CD14-positive monocyte (primary cell): ENCODE results near the gene FAM162A. TPM values are rescaled to one million over a fixed set of nuclear protein-coding genes. Genes with fewer than 3 reads are reported as not detected.

ENCODE experiments used
- DNase-seq, 3 donors: peaks; one replicate each; pipeline ENCODE4 v3.0.0-alpha.2; 2011 to 2022
- H2AFZ ChIP-seq: 2 replicates; pipeline ENCODE4 v1.6.0; 2012; ENCODE audit warnings: mild to moderate bottlenecking, low read depth, low read length, inconsistent platforms; ENCODE audit not compliant: insufficient read depth, poor library complexity, severe bottlenecking
- H3K27ac ChIP-seq, 2 donors: 1 replicate in 1 of 2; 2 replicates in 1 of 2; pipeline ENCODE4 v1.5.1; 2012 to 2013; ENCODE audit warnings: low read length in 2 of 2, control low read depth in 1 of 2, inconsistent platforms in 1 of 2, low read depth in 1 of 2, mild to moderate bottlenecking in 1 of 2
- H3K27me3 ChIP-seq, 2 donors: one replicate each; pipeline versions ENCODE4 v1.6.0 to v1.6.1; 2011 to 2013; ENCODE audit warnings: low read length in 2 of 2; ENCODE audit not compliant: control insufficient read depth in 2 of 2, insufficient read depth in 2 of 2
- H3K36me3 ChIP-seq, 2 donors: replicated peaks in 1 of 2; 1 replicate in 1 of 2; 2 replicates in 1 of 2; pipeline versions ENCODE4 v1.5.1 to v1.6.1; 2012 to 2013; ENCODE audit warnings: low read length in 2 of 2, control low read depth in 1 of 2, inconsistent platforms in 1 of 2, mild to moderate bottlenecking in 1 of 2; ENCODE audit not compliant: insufficient read depth in 2 of 2, control insufficient read depth in 1 of 2
- H3K4me1 ChIP-seq, 2 donors: 1 replicate in 1 of 2; 2 replicates in 1 of 2; pipeline versions ENCODE4 v1.5.1 to v1.6.1; 2012 to 2013; ENCODE audit warnings: low read length in 2 of 2, control low read depth in 1 of 2, inconsistent platforms in 1 of 2, mild to moderate bottlenecking in 1 of 2, moderate library complexity in 1 of 2; ENCODE audit not compliant: insufficient read depth in 2 of 2, control insufficient read depth in 1 of 2
- H3K4me2 ChIP-seq: replicated peaks from 2 replicates; pipeline ENCODE3; 2012; ENCODE audit warnings: low read length, moderate library complexity, mild to moderate bottlenecking; ENCODE audit not compliant: poor library complexity, severe bottlenecking; ENCODE audit errors: extremely low read depth
- H3K4me3 ChIP-seq, 3 experiments: fragments of 200-600 bp in 1 of 3; sonication (generic) in 1 of 3; replicated peaks in 1 of 3; 1 replicate in 2 of 3; 2 replicates in 1 of 3; pipeline ENCODE4 v1.5.1; 2011 to 2013; ENCODE audit warnings: low read length in 3 of 3, mild to moderate bottlenecking in 3 of 3, control low read depth in 2 of 3, low read depth in 2 of 3, inconsistent platforms in 1 of 3, moderate library complexity in 1 of 3
- H3K79me2 ChIP-seq: 2 replicates; pipeline ENCODE4 v1.6.0; 2012; ENCODE audit warnings: mild to moderate bottlenecking, control low read depth, inconsistent platforms, low read length, moderate library complexity; ENCODE audit not compliant: insufficient read depth
- H3K9ac ChIP-seq: 2 replicates; pipeline ENCODE4 v1.6.0; 2017; ENCODE audit warnings: low read length, mild to moderate bottlenecking; ENCODE audit not compliant: insufficient read depth, poor library complexity, severe bottlenecking
- H3K9me3 ChIP-seq, 2 donors: replicated peaks in 1 of 2; 1 replicate in 1 of 2; 2 replicates in 1 of 2; pipeline versions ENCODE4 v1.5.1 to v1.6.1; 2012 to 2013; ENCODE audit warnings: low read length in 2 of 2, control low read depth in 1 of 2; ENCODE audit not compliant: control insufficient read depth in 1 of 2, insufficient read depth in 1 of 2
- H4K20me1 ChIP-seq: 2 replicates; pipeline ENCODE4 v1.6.0; 2012; ENCODE audit warnings: mild to moderate bottlenecking, low read length, control low read depth, moderate library complexity; ENCODE audit not compliant: insufficient read depth
- H3K27ac Mint-ChIP-seq, 7 donors: one replicate each; pipeline ENCODE4 v1.8.0; 2020; ENCODE audit warnings: mild to moderate bottlenecking in 7 of 7, mixed read lengths in 7 of 7, moderate library complexity in 6 of 7, inconsistent platforms in 2 of 7
- H3K27me3 Mint-ChIP-seq, 3 donors: one replicate each; pipeline ENCODE4 v1.8.0; 2021 to 2022; ENCODE audit warnings: low read depth in 3 of 3, mild to moderate bottlenecking in 3 of 3, mixed read lengths in 3 of 3, moderate library complexity in 3 of 3, inconsistent platforms in 1 of 3
- H3K36me3 Mint-ChIP-seq, 2 donors: one replicate each; pipeline ENCODE4 v1.8.0; 2020; ENCODE audit warnings: mixed read lengths in 2 of 2, inconsistent platforms in 1 of 2, mild to moderate bottlenecking in 1 of 2
- H3K4me1 Mint-ChIP-seq: one replicate; pipeline ENCODE4 v1.8.0; 2020; ENCODE audit warnings: mild to moderate bottlenecking, mixed read lengths
- H3K4me3 Mint-ChIP-seq, 2 donors: one replicate each; pipeline ENCODE4 v1.8.0; 2020; ENCODE audit warnings: mild to moderate bottlenecking in 2 of 2, mixed read lengths in 2 of 2, moderate library complexity in 1 of 2
- H3K9me3 Mint-ChIP-seq, 7 donors: one replicate each; pipeline ENCODE4 v1.8.0; 2020 to 2022; ENCODE audit warnings: mixed read lengths in 7 of 7, mild to moderate bottlenecking in 6 of 7, moderate library complexity in 6 of 7, inconsistent platforms in 2 of 7
- WGBS: methylation state at CpG from one replicate; pipeline ENCODE4 v1.1.5; 2013; ENCODE audit warnings: missing lambda C conversion rate; ENCODE audit not compliant: insufficient coverage; 5-methylcytosine and 5-hydroxymethylcytosine counted together
- intact Hi-C, 2 donors: fragments of 100-400 bp; cut with micrococcal nuclease; formaldehyde crosslinking; loops; one replicate each; pipeline versions ENCODE4 v1.15.0 to v1.15.1; 2023
- polyA plus RNA-seq, 3 donors: library from polyadenylated mRNA; depleted of rRNA in 1 of 3; unstranded in 2 of 3; stranded (reverse) in 1 of 3; fragments of 300-500 nt in 2 of 3; fragments of >200 nt in 1 of 3; fragmentation: Illumina TruSeq in 2 of 3; gene quantifications; 1 replicate in 2 of 3; 2 replicates in 1 of 3; pipeline ENCODE4 v1.2.3, GENCODE V29; 2012 to 2021
- TF ChIP-seq, protein P1 (sequence below): fragments of 200-600 bp; IDR thresholded peaks from one replicate; pipeline ENCODE4 v1.8.0; 2022; ENCODE audit warnings: antibody characterized with exemption, mild to moderate bottlenecking

The FAM162A gene
- polyA plus RNA-seq, 3 donors, result 6.8 to 28.5 (median 24.2) TPM

DNA sequence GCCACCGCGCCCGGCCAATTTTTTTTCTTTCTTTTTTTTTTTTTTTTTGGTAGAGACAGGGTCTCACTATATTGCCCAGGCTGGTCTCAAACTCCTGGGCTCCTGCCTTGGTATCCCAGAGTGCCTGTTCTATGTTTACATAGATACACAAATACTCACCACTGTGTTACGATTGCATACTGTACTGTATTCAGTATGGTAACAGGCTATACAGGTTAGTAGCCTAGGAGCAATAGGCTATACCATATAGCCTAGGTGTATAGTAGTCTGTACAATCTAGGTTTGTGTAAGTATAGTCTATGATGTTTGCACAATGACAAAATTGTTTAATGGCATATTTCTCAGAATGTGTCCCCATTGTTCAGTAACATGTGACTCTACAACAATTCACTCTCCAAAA lies 32.4 kb upstream of the FAM162A start:
- Histone ChIP-seq H3K27me3 (no peaks in the 10 kb centered on the region), H3K4me3 (no peak overlapping the region), H3K79me2 (peaks cover 12% of the 10 kb centered on the region), H3K9me3 (no peaks in the 10 kb centered on the region), H3K4me2 (no peak overlapping the region), H4K20me1 (peaks cover 19% of the 10 kb centered on the region), H3K9ac (no peak overlapping the region), H3K36me3 (peaks cover 3 to 16% of the 10 kb centered on the region in 2 donors), H3K4me1 (peaks cover 16 to 20% of the 10 kb centered on the region in 2 donors), H2AFZ (no peak overlapping the region), H3K27ac (no peak overlapping the region)
- TF ChIP-seq, protein P1, sequence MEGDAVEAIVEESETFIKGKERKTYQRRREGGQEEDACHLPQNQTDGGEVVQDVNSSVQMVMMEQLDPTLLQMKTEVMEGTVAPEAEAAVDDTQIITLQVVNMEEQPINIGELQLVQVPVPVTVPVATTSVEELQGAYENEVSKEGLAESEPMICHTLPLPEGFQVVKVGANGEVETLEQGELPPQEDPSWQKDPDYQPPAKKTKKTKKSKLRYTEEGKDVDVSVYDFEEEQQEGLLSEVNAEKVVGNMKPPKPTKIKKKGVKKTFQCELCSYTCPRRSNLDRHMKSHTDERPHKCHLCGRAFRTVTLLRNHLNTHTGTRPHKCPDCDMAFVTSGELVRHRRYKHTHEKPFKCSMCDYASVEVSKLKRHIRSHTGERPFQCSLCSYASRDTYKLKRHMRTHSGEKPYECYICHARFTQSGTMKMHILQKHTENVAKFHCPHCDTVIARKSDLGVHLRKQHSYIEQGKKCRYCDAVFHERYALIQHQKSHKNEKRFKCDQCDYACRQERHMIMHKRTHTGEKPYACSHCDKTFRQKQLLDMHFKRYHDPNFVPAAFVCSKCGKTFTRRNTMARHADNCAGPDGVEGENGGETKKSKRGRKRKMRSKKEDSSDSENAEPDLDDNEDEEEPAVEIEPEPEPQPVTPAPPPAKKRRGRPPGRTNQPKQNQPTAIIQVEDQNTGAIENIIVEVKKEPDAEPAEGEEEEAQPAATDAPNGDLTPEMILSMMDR, result no peak
- Mint-ChIP-seq H3K27me3 (no peaks in the 10 kb centered on the region), H3K9me3 (peaks cover 0 to 6% (median 3%) of the 10 kb centered on the region in 7 donors), H3K27ac (no peak overlapping the region), H3K4me1 (peaks cover 28% of the 10 kb centered on the region), H3K36me3 (peaks cover 12 to 21% of the 10 kb centered on the region in 2 donors), H3K4me3 (no peak overlapping the region)
- WGBS, result no CpG with 5 or more reads among the region's 4 CpGs
- intact Hi-C loops, result no loop called here
- no peak for DNase-seq

DNA sequence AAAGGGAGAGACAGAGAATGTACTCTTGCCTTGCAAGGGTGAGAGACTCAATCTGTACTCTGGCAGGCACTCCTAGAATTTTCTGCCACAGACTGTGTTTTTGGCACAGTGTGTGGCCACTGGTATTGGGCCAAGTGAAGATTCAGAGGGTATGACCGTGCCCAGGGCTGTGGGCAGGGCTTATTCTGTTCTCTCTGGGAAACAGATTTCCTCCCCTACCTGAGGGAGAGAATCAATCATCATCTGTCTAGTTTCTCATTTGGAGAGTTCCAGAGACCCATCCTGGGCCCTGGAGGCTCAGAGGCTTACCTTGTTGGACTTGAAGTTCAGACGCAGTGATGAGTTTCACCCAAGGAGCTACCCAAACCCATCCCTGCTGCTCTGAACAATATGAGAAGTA lies 30.8 kb upstream of the FAM162A start:
- no peak overlapping the region for H2AFZ ChIP-seq
- no peaks in the 10 kb centered on the region for H3K9me3 ChIP-seq
- DNase-seq, result no peak
- peaks cover 6% of the 10 kb centered on the region for H3K79me2 ChIP-seq
- H3K27me3 ChIP-seq, result no peaks in the 10 kb centered on the region
- TF ChIP-seq, protein P1, result no peak
- H4K20me1 ChIP-seq, result peaks cover 13% of the 10 kb centered on the region
- Mint-ChIP-seq H3K4me1 (peaks cover 42% of the 10 kb centered on the region), H3K36me3 (peaks cover 15 to 19% of the 10 kb centered on the region in 2 donors), H3K27me3 (peaks cover 0 to 2% (median 0%) of the 10 kb centered on the region in 3 donors), H3K4me3 (no peak overlapping the region), H3K9me3 (peaks cover 0 to 3% (median 0%) of the 10 kb centered on the region in 7 donors), H3K27ac (peak overlapping the region in 1 of 7 donors; percentile 10)
- peaks cover 20 to 21% of the 10 kb centered on the region in 2 donors for H3K4me1 ChIP-seq
- intact Hi-C loops, result no loop called here
- WGBS, result no CpG with 5 or more reads among the region's 2 CpGs
- no peak overlapping the region for H3K27ac ChIP-seq
- H3K36me3 ChIP-seq, result peaks cover 0 to 19% of the 10 kb centered on the region in 2 donors
- H3K4me3 ChIP-seq, result no peak overlapping the region
- no peak overlapping the region for H3K9ac ChIP-seq
- H3K4me2 ChIP-seq, result no peak overlapping the region
